Measurements from ENCODE around the gene RASSF7.

DNA sequence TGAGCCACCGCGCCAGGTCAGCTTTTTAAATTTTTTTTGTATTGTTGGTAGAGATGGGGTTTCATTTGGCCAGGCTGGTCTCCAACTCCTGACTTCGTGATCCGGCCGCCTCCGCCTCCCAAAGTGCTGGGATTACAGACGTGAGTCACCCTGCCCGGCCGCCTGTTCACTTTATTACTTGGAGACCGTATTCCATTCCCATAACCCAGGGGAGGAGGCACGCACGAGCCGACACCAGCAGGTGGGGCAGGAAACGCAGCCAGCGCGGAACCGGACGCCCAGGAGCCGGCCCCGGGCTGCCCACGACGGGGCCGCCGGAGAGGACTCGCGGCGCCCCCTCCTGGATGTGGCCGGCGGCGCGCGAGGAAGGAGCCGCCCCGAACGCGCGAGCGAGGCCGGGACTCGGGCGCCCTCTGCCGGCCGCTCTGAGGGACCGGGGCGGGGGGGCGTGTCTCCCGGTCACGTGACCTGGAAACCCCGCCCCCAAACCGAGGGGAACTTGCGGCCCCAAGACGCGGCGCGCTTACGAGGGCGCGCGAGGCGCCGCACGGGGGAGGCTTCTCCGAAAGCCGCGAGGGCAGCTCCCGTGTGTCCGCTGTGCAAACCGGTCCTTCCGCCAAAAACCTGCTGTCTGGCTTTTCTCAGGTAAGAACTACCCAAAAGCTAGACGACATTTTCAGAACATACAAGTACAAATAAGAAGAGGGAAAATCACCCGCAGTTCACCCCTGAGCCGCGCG is 42.1 kb upstream of the RASSF7 start:
- TF ChIP-seq SPI1 (IDR thresholded peaks at IDR 0.05; ENCODE audit: low read depth, low read length): no peak
- TF ChIP-seq POLR2A (IDR thresholded peaks at IDR 0.05; ENCODE audit: low read depth, low read length): no peak
- TF ChIP-seq POLR2AphosphoS5 (IDR thresholded peaks at IDR 0.05; ENCODE audit: low read depth, low read length): no peak

Measured in GM12891 (cell line).